Measurements from ENCODE around the gene MEGF6.

Gene MEGF6

GRCh38 chr1:3496916-3497315, 114.4 kb downstream of the MEGF6 start:
- no peak for DNase-seq (ENCODE audit: extremely low read depth, low read depth)
- TF ChIP-seq CTCF (IDR thresholded peaks at IDR 0.05; ENCODE audit: low read depth, low read length, missing control alignments) = no peak
- no peak overlapping the region for H3K4me3 ChIP-seq (replicated peaks; ENCODE audit: low read depth, low read length)

GRCh38 chr1:3495776-3496745, 115.2 kb downstream of the MEGF6 start:
- DNase-seq (ENCODE audit: extremely low read depth, low read depth) = no peak
- H3K4me3 ChIP-seq (replicated peaks; ENCODE audit: low read depth, low read length) = no peak overlapping the region
- no peak for TF ChIP-seq CTCF (IDR thresholded peaks at IDR 0.05; ENCODE audit: low read depth, low read length, missing control alignments)

GRCh38 chr1:3494321-3495308, 116.7 kb downstream of the MEGF6 start:
- no peak overlapping the region for H3K4me3 ChIP-seq (replicated peaks; ENCODE audit: low read depth, low read length)
- DNase-seq (ENCODE audit: extremely low read depth, low read depth) = no peak
- TF ChIP-seq CTCF (IDR thresholded peaks at IDR 0.05; ENCODE audit: low read depth, low read length, missing control alignments) = no peak

- DNase-seq (ENCODE audit: extremely low read depth, low read depth) = no peak
- H3K4me3 ChIP-seq (replicated peaks; ENCODE audit: low read depth, low read length) = no peak overlapping the region
- TF ChIP-seq CTCF (IDR thresholded peaks at IDR 0.05; ENCODE audit: low read depth, low read length, missing control alignments) = no peak
Measured at GRCh38 chr1:3492545-3493246, 118.6 kb downstream of the MEGF6 start.

GRCh38 chr1:3491291-3492246, 119.7 kb downstream of the MEGF6 start:
- peak; percentile 91 for TF ChIP-seq CTCF (IDR thresholded peaks at IDR 0.05; ENCODE audit: low read depth, low read length, missing control alignments)
- H3K4me3 ChIP-seq (replicated peaks; ENCODE audit: low read depth, low read length) = no peak overlapping the region
- DNase-seq (ENCODE audit: extremely low read depth, low read depth) = no peak

Measured in HFF-Myc (cell line).